GM12801 (cell line): ENCODE data around the gene GFPT2.

Experiments used
- CTCF ChIP-seq: IDR thresholded peaks from one replicate; pipeline ENCODE4 v1.5.1; 2011; ENCODE audit warnings: control low read depth; ENCODE audit not compliant: insufficient read length; ENCODE audit errors: extremely low read depth

The GFPT2 gene

GRCh38 chr5:180323941-180324600, 29.1 kb downstream of the GFPT2 start:
- no peak for TF ChIP-seq CTCF

GRCh38 chr5:180323160-180323559, 30.0 kb downstream of the GFPT2 start:
- TF ChIP-seq CTCF: no peak

- no peak for TF ChIP-seq CTCF
Observed at GRCh38 chr5:180318456-180319089, 34.6 kb downstream of the GFPT2 start.

GRCh38 chr5:180316586-180316985, 36.5 kb downstream of the GFPT2 start:
- no peak for TF ChIP-seq CTCF

GRCh38 chr5:180315762-180316212, 37.3 kb downstream of the GFPT2 start:
- no peak for TF ChIP-seq CTCF

- TF ChIP-seq CTCF: no peak
Observed at GRCh38 chr5:180313677-180314505, 39.2 kb downstream of the GFPT2 start.

GRCh38 chr5:180311216-180311615, 41.9 kb downstream of the GFPT2 start:
- TF ChIP-seq CTCF: no peak
